SK-N-MC (cell line): Measurements from ENCODE around the gene DGKB.

Experiments
- EZH2 ChIP-seq: fragments of 200-600 bp; sonication (generic); IDR thresholded peaks from one replicate; pipeline ENCODE4 v1.6.1; 2017; ENCODE audit warnings: antibody characterized with exemption
- POLR2AphosphoS5 ChIP-seq: IDR thresholded peaks from 2 replicates; pipeline ENCODE4 v1.6.1; 2012; ENCODE audit warnings: mild to moderate bottlenecking, low read depth, low read length, borderline replicate concordance

DNA sequence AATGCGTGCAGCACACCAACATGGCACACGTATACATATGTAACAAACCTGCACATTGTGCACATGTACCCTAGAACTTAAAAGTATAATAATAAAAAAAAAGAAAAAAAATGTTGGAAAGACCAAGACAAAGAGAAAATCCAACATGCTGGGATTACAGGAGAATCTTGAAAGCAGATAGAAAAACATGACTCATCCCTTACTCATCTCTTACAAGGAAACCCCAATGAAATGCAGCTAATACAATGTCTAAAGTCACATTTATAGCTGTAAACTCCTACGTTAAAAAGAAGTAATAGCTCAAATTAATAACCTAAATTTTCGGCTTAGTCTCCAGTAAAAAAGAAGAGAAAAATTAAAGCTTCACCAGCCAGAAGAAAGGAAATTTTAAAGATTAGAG, 47.5 kb upstream of the DGKB start:
- no peak for TF ChIP-seq EZH2
- no peak for TF ChIP-seq POLR2AphosphoS5
